Activated CD8-positive, alpha-beta memory T cell treated with anti-CD3 and anti-CD28 coated beads for 36 hours (primary cell): Measurements from ENCODE around the gene LDLRAP1. TPM values are rescaled to one million over a fixed set of nuclear protein-coding genes. Genes with fewer than 3 reads are reported as not detected.

Source experiments
- CTCF ChIA-PET: fragments of 350-600 bp; sonication (Branson Sonifier 250); formaldehyde crosslinking; loops from one replicate; lab custom pipeline; 2021; ENCODE audit warnings: antibody characterized with exemption; lab: Charles Lee
- POLR2A ChIA-PET: fragments of 350-600 bp; sonication (Branson Sonifier 250); formaldehyde crosslinking; loops from one replicate; lab custom pipeline; 2021; ENCODE audit warnings: antibody characterized with exemption; lab: Charles Lee
- total RNA-seq, 2 experiments: library from RNA; stranded (reverse); gene quantifications; one replicate each; pipeline ENCODE4 v1.2.3, GENCODE V29; 2021

The LDLRAP1 gene
- total RNA-seq, 2 experiments from 2014 or later, result 5.5 to 5.7 TPM

GRCh38 chr1:25520446-25521061 lies 22.9 kb upstream of the LDLRAP1 start:
- ChIA-PET CTCF (interaction anchor here (0.9 to 2.6 kb wide), 11 partner anchors 12 to 275 kb away, joined by 3 to 8 read pairs (median 4); no protein-coding TSS in a partner anchor), POLR2A (no interaction called here)

- CTCF ChIA-PET, result interaction anchor here (1.7 kb wide), 1 partner anchor 9 kb away, joined by 4 read pairs; no protein-coding TSS in a partner anchor
- POLR2A ChIA-PET, result no interaction called here
Measured at GRCh38 chr1:25522031-25522655, 21.3 kb upstream of the LDLRAP1 start.

DNA sequence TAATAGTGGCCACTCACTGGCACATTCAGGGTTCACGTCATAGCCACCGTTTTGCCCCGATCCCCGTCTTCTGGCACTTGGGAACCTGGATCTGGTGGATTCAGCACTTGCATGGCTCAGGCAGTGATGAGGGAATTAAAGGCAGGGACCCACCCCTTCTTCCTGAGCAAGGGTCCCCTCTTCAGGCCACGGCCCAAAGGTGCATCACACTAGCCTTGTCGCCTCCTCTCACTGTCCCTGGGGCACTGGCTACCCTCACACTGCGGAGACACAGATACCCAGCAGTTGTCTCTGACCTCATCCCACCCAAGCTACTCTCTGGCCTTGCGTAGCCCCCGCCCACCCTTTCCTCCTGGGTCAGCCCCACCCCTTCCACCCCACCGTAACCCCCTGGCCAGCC lies 19.9 kb upstream of the LDLRAP1 start:
- ChIA-PET POLR2A (no interaction called here), CTCF (interaction anchor here (1.0 to 1.7 kb wide), 2 partner anchors 10 to 60 kb away, joined by 3 to 4 read pairs; no protein-coding TSS in a partner anchor)

DNA sequence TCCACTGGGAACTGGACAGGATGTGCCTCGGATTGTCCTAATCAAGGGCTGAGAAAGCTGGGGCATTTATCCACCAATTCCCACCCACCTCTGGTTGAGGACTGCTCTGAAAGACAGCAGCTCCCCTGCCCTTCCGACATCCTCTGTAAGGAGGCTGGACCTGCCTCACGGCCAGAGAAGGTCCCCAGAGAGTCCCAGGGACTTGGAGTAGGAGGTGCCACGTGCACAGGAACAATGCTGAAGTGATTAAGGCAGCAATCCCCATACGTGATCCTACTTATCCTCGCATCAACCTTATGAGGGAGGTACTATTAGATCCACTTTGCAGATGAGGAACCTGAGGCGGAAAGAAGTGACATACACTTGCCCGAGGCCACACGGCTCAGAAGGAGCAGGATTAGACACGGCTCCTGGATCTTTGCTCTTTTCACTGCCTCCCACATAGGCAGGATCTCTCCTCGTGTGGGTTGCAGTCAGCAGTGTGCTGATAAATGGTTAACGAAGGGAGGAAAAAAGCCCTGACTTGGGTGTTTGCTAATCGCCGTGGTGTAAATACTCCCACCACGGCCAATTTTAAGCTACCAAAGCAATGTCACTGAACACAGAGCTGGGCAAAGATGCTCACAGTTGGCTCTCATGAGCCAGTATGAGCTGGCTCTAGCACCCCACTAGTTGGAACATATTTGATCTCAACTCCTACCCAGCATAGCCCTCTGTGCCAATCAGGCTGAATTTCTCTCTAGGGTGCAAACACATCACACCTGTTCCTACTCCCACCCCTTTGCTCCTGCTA lies 18.6 kb upstream of the LDLRAP1 start:
- ChIA-PET POLR2A (no interaction called here), CTCF (no interaction called here)

DNA sequence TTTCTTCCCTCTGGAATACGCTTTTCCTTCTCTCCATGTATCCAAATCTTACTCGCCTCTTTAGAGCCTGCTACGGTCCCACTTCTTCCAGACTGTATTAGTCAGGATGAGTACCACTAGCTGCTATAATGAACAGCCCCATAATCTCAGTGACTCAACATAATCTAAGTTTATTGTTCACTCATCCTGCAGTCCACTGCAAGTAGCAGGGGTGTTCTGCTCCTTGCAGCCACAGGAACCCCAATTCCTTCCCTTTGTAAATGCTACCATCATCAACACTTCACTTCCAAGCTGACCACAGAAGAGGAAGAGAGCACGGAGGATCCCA lies 18.1 kb upstream of the LDLRAP1 start:
- CTCF ChIA-PET, result interaction anchor here (1.3 kb wide), 1 partner anchor 12 kb away, joined by 3 read pairs; no protein-coding TSS in a partner anchor
- POLR2A ChIA-PET, result no interaction called here

DNA sequence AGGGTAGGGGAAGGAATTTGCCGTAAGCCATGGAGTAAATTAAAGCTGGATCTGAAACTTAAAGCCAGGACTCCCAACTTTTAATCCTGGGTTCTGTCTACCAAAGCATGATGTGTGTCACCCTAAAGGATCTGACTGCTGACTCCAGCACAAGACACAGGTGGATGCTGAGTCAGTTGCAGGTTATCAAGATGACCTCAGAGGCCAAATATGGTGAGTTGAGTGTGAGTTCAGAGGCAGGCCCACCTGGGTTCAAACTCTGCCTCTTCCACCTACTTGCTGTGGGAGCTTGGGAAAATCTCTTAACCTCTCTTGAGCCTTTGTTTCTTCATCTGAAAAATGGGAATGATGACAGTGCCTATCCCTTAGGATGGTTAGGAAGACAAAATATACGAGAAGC lies 16.7 kb upstream of the LDLRAP1 start:
- CTCF ChIA-PET, result no interaction called here

GRCh38 chr1:25527226-25527846 lies 16.1 kb upstream of the LDLRAP1 start:
- POLR2A ChIA-PET, result no interaction called here

More for the DNA sequence above, 16.7 kb upstream of the LDLRAP1 start:
- POLR2A ChIA-PET, result no interaction called here

DNA sequence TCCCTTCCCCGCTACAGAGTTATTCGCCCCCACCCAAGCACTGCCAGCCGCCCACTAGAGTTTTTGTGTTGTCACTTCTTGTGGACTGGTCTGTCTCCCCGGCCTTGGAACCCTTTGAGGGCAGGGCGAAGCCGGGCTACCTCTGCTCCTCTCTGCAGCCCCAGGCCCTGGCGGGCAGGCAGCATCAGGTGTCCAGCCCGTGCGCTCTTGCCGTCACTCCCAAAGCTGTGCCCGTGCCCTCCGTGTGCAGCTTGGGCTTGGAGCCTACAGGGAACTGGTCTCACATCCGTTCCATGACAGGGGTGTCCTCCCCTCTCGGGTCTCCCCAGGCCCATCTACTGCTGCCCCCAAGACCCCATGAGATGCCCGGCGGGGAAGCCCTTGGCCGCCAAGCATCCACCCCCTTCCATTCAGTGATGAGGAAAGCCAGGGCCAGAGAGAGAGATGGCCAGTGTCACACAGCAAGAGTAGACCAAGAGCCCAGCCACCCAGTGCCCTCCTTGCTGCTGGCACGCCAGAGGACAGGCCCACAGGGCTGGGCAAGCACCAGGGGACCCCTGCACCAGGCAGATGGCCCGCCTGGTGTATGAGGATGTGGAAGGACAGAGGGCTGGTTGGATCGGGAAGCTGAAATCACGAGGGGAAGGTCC lies 15.3 kb upstream of the LDLRAP1 start:
- ChIA-PET POLR2A (no interaction called here), CTCF (interaction anchor here (0.9 to 1.6 kb wide), 2 partner anchors 24 to 367 kb away, joined by 3 read pairs; no protein-coding TSS in a partner anchor)

More at GRCh38 chr1:25527226-25527846, 16.1 kb upstream of the LDLRAP1 start:
- CTCF ChIA-PET, result interaction anchor here (0.9 kb wide), 1 partner anchor 23 kb away, joined by 3 read pairs; no protein-coding TSS in a partner anchor

DNA sequence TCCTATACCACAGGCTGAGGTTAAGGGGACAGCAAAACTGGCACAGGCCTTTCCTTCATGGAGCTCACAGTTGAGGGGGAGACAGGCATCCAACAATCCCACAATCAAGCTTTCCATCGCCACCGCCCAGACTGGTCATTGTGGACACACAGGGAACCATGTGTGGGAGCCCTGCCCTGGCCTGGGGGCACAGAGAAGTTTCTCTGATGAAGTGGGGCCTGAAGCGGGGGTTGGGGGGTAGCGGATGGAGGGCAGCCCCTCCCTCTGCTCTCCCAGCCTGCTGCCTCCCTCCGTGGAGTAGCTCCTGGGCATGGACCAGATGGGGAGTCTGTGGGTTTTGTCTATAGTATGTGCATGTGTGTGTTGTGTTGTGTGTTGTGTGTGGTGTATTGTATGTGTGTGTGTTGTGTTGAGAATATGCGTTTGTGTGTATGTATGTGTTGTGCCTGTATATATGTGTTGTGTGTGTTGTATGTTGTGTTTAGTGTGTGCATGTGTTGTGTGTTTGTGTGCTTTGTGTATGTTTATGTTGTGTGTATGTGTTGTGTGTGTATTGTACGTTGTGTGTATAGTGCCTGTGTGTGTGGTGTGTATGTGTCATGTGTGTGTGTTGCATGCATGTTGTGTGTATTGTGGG lies 14.4 kb upstream of the LDLRAP1 start:
- ChIA-PET POLR2A (no interaction called here), CTCF (interaction anchor here (1.6 kb wide), 1 partner anchor 366 kb away, joined by 3 read pairs; no protein-coding TSS in a partner anchor)

GRCh38 chr1:25529518-25530185 lies 13.8 kb upstream of the LDLRAP1 start:
- CTCF ChIA-PET, result no interaction called here
- POLR2A ChIA-PET, result no interaction called here

- POLR2A ChIA-PET, result no interaction called here
Measured at GRCh38 chr1:25530186-25531081, 13.0 kb upstream of the LDLRAP1 start.

DNA sequence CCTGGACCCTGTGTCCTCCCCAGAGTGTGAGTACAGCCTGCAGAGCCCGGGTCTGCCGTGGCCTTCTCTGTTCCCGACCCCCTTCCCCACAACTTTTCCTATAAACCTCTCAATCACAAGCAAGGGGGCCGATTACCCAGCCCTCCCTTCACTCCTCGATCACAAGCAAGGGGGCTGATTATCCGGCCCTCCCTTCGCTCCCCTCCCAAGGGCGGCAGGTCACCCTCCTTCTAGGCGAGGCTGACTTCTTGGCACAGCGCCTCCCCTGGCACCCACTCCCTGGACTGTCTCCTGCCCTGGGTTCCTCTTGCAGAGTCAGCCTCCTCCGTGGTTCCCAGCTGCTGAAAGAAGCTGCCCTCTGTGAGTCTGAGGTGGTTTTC lies 12.3 kb upstream of the LDLRAP1 start:
- ChIA-PET CTCF (no interaction called here), POLR2A (no interaction called here)

More at GRCh38 chr1:25530186-25531081, 13.0 kb upstream of the LDLRAP1 start:
- CTCF ChIA-PET, result no interaction called here

- ChIA-PET POLR2A (no interaction called here), CTCF (interaction anchor here (0.7 to 1.0 kb wide), 6 partner anchors 13 to 309 kb away, joined by 3 to 4 read pairs (median 4); no protein-coding TSS in a partner anchor)
Measured at GRCh38 chr1:25532970-25533369, 10.4 kb upstream of the LDLRAP1 start.

- POLR2A ChIA-PET, result no interaction called here
- CTCF ChIA-PET, result interaction anchor here (0.7 kb wide), 1 partner anchor 150 kb away, joined by 3 read pairs; no protein-coding TSS in a partner anchor
Measured at GRCh38 chr1:25533775-25534409, 9.5 kb upstream of the LDLRAP1 start.

DNA sequence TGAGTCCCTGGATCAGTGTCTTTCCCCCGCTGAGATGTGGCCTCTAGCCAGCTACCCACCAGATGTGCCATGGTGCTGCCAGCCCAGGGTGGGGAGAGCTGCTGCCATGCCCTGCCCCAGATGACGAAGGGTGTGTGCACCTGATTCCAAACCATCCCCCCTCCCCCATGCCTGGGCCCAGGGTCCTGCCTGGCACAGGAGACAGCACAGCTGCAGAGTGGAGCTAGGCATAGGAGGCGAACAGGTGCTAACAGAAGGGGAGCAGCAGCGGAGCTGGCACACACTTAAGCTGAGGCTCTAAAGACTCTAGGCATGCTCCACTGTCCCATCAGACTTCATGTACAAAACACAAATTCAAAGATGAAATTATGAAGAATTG lies 9.0 kb upstream of the LDLRAP1 start:
- ChIA-PET CTCF (no interaction called here), POLR2A (no interaction called here)

GRCh38 chr1:25536124-25536523 lies 7.3 kb upstream of the LDLRAP1 start:
- POLR2A ChIA-PET, result no interaction called here
- CTCF ChIA-PET, result no interaction called here
